K562 (cell line): ENCODE results near the gene PCSK6. TPM values are rescaled to one million over a fixed set of nuclear protein-coding genes. Genes with fewer than 3 reads are reported as not detected.
A peak's percentile ranks its signal among the peaks of the same experiment; 100 is the strongest.

Source experiments
- AFF1 ChIP-seq, 2 experiments: fragments of 450-650 bp; IDR thresholded peaks; 2 replicates each; pipeline ENCODE4 v1.6.1; 2018; ENCODE audit warnings: mild to moderate bottlenecking in 2 of 2, low read depth in 1 of 2; ENCODE audit not compliant: partially characterized antibody in 2 of 2
- ATF4 ChIP-seq: fragments of 450-650 bp; formaldehyde crosslinking; IDR thresholded peaks from 2 replicates; pipeline ENCODE4 v1.4.0; 2022; ENCODE audit warnings: mild to moderate bottlenecking, moderate library complexity
- BRF1 ChIP-seq: IDR thresholded peaks from 3 replicates; pipeline ENCODE4 v1.6.1; 2011; ENCODE audit warnings: borderline replicate concordance, mild to moderate bottlenecking; ENCODE audit not compliant: insufficient read length; ENCODE audit errors: extremely low read depth
- CBX3 ChIP-seq, 2 experiments: IDR thresholded peaks; 1 replicate in 1 of 2; 2 replicates in 1 of 2; pipeline ENCODE4 v1.6.1; 2012; ENCODE audit warnings: inconsistent platforms in 2 of 2, low read length in 2 of 2, borderline replicate concordance in 1 of 2, control low read depth in 1 of 2
- ERF ChIP-seq: fragments of 450-650 bp; formaldehyde crosslinking; IDR thresholded peaks from 2 replicates; pipeline ENCODE4 v1.4.0; 2020; ENCODE audit warnings: mild to moderate bottlenecking, mixed read lengths
- FUS ChIP-seq: fragments of 200-400 bp; formaldehyde crosslinking; optimal IDR thresholded peaks from 2 replicates; pipeline ENCODE3; 2017; ENCODE audit warnings: low read depth, low read length
- HMGXB4 ChIP-seq: sonication (generic); formaldehyde crosslinking; IDR thresholded peaks from 2 replicates; pipeline ENCODE4 v1.8.1; 2023; ENCODE audit warnings: mild to moderate bottlenecking, missing genetic modification reagents
- ILK ChIP-seq: fragments of 450-650 bp; IDR thresholded peaks from 2 replicates; pipeline ENCODE4 v1.6.1; 2016; ENCODE audit warnings: missing genetic modification characterization, low read depth, mild to moderate bottlenecking, missing compliant biosample characterization, moderate library complexity, borderline replicate concordance
- KDM1A ChIP-seq, 2 experiments: fragments of 450-650 bp; IDR thresholded peaks; 2 replicates each; pipeline ENCODE4 v1.6.1; 2016; ENCODE audit warnings: mild to moderate bottlenecking in 2 of 2
- KLF10 ChIP-seq: fragments of 250-450 bp; sonication (Bioruptor Pico); IDR thresholded peaks from 2 replicates; pipeline ENCODE4 v1.6.1; 2021; ENCODE audit warnings: matching md5 sums
- SPI1 ChIP-seq: IDR thresholded peaks from 2 replicates; pipeline ENCODE4 v1.6.1; 2011; ENCODE audit warnings: low read depth, low read length, control low read depth, borderline replicate concordance
- TEAD2 ChIP-seq: fragments of 450-650 bp; IDR thresholded peaks from 2 replicates; pipeline ENCODE4 v1.6.1; 2016; ENCODE audit warnings: missing genetic modification characterization, control low read depth, missing compliant biosample characterization
- VEZF1 ChIP-seq: fragments of 200-800 bp; sonication (Bioruptor generic); IDR thresholded peaks from 2 replicates; pipeline ENCODE4 v1.6.1; 2017; ENCODE audit warnings: missing genetic modification characterization, missing compliant biosample characterization
- ZKSCAN3 ChIP-seq: fragments of 250-450 bp; sonication (Bioruptor Pico); IDR thresholded peaks from 2 replicates; pipeline ENCODE4 v1.4.0; 2020
- ZNF398 ChIP-seq: fragments of 250-450 bp; sonication (Bioruptor Pico); IDR thresholded peaks from 2 replicates; pipeline ENCODE4 v1.8.0; 2021; ENCODE audit warnings: moderate library complexity, mild to moderate bottlenecking, inconsistent platforms
- ZNF583 ChIP-seq: fragments of 250-450 bp; sonication (Bioruptor Pico); IDR thresholded peaks from 2 replicates; pipeline ENCODE4 v1.4.0; 2020
- ZNF766 ChIP-seq: fragments of 200-800 bp; sonication (Bioruptor generic); conservative IDR thresholded peaks from 2 replicates; pipeline ENCODE4 v1.6.1; 2016; ENCODE audit warnings: missing genetic modification characterization, missing compliant biosample characterization
- polyA plus RNA-seq, 8 experiments: library from polyadenylated mRNA; depleted of rRNA in 4 of 8; stranded (reverse) in 5 of 8; unstranded in 3 of 8; fragments of >200 nt; fragmentation: Nextera tagmentation in 2 of 8; fragmentation: Illumina TruSeq in 1 of 8; extraction: Ambion mirVana in 2 of 8; extraction: Trizol in 1 of 8; gene quantifications; 2 replicates each; pipeline versions ENCODE4 v1.2.1 to v1.2.3, GENCODE V29; 2011 to 2014; ENCODE audit warnings: inconsistent platforms in 1 of 8, missing spikeins in 1 of 8
- total RNA-seq, 7 experiments: library from RNA; depleted of rRNA in 6 of 7; stranded (reverse); fragments of >200 nt in 6 of 7; fragmentation: Illumina TruSeq in 2 of 7; extraction: Trizol in 2 of 7; gene quantifications; 2 replicates each; pipeline versions ENCODE4 v1.2.1 to v1.2.3, GENCODE V29; 2011 to 2021; ENCODE audit warnings: low replicate concordance in 1 of 7

Gene PCSK6
- total and polyA plus RNA-seq, 9 of the 15 experiments (the other 6 are each of a cell fraction or from before 2014, with no cell fraction given) = 2.2 to 32.6 (median 14.5) TPM

- TF ChIP-seq ZKSCAN3 (CRISPR knock-in tag) (no peak), KLF10 (CRISPR knock-in tag) (no peak), ATF4 (CRISPR knock-in tag) (no peak), TEAD2 (tag) (no peak), CBX3 (IDR thresholded peaks at IDR 0.05; ENCODE audit: borderline replicate concordance in 1 of 2, low read length in 2 of 2) (no peak), AFF1 (IDR thresholded peaks at IDR 0.05; ENCODE audit: low read depth in 1 of 2, partially characterized antibody in 2 of 2) (no peak), BRF1 (no peak), ERF (CRISPR knock-in tag) (no peak), FUS (no peak), KDM1A (IDR thresholded peaks at IDR 0.05) (peak in 1 of 2 experiments; percentile 81; a peak in 2 of 4 replicates), ZNF766 (CRISPR knock-in tag) (no peak), VEZF1 (no peak), ZNF583 (no peak), ZNF398 (CRISPR knock-in tag) (no peak), ILK (no peak), HMGXB4 (CRISPR knock-in tag) (no peak), SPI1 (no peak)
Measured at GRCh38 chr15:101492766-101493692, 3.5 kb upstream of the PCSK6 start (continued).
